Pancreas (tissue), 10 donors: Measurements from ENCODE around the gene CA5A. TPM values are rescaled to one million over a fixed set of nuclear protein-coding genes. Genes with fewer than 3 reads are reported as not detected.
"Not testable (repeated sequence)": the region's sequence is repeated elsewhere in the genome, so short reads cannot be mapped to it uniquely, and the experiment has no call there.

Experiments
- ATAC-seq, 4 donors: fragments of 200-7000 bp; cut with Tn5 transposase; one replicate each; pipeline versions ENCODE4 v1.8.0 to v1.9.1; 2020; ENCODE audit warnings: mild to moderate bottlenecking in 4 of 4, moderate library complexity in 4 of 4
- DNase-seq, 6 donors: peaks; one replicate each; pipeline ENCODE4 v3.0.0-alpha.2; 2020
- FAIRE-seq: peaks from 2 replicates; lab custom pipeline; 2012; peaks lifted over from hg19 to GRCh38; lab: Jason Lieb, UNC
- H3K27ac ChIP-seq, 4 donors: fragments of 200-600 bp; sonication (generic); 1 replicate in 3 of 4; 2 replicates in 1 of 4; pipeline versions ENCODE4 v1.5.0 to v1.8.0; 2020
- H3K27me3 ChIP-seq, 4 donors: fragments of 200-600 bp; one replicate each; pipeline ENCODE4 v1.8.0; 2021
- H3K36me3 ChIP-seq, 3 donors: fragments of 200-600 bp; sonication (generic) in 1 of 3; one replicate each; pipeline versions ENCODE4 v1.5.0 to v1.8.0; 2020 to 2021
- H3K4me1 ChIP-seq, 3 donors: fragments of 200-600 bp; one replicate each; pipeline ENCODE4 v1.8.0; 2021
- H3K4me3 ChIP-seq, 4 donors: fragments of 200-600 bp; sonication (generic) in 2 of 4; one replicate each; pipeline versions ENCODE4 v1.5.0 to v1.8.0; 2020 to 2021
- H3K9me3 ChIP-seq, 4 donors: fragments of 200-600 bp; one replicate each; pipeline ENCODE4 v1.8.0; 2021
- WGBS, 2 donors: extraction: QIAGEN DNeasy Blood & Tissue Kit; methylation state at CpG; one replicate each; pipeline ENCODE4 v1.1.7; 2013; 5-methylcytosine and 5-hydroxymethylcytosine counted together
- intact Hi-C, 3 donors: fragments of 100-400 bp; cut with DNase I; formaldehyde crosslinking; loops; one replicate each; pipeline versions ENCODE4 v1.11.1 to v1.14.2; 2022
- polyA plus RNA-seq, 2 donors: library from polyadenylated mRNA; stranded (reverse); fragments of 200-250 nt; gene quantifications; one replicate each; pipeline ENCODE4 v1.2.3, GENCODE V29; 2013
- total RNA-seq, 6 donors: library from RNA; stranded (reverse); fragmentation: NEBNext Ultra II Directional in 4 of 6; extraction: Animal tissue kit (Norgen Biotek cat#: 25700) in 4 of 6; gene quantifications; one replicate each; pipeline versions ENCODE4 v1.2.1 to v1.2.4, GENCODE V29; 2021 to 2023
- TF ChIP-seq, protein P1 (sequence below), 4 donors: fragments of 200-600 bp; sonication (generic) in 3 of 4; IDR thresholded peaks; one replicate each; pipeline versions ENCODE4 v1.5.0 to v1.8.0; 2021; ENCODE audit warnings: antibody characterized with exemption in 4 of 4
- donor health status: healthy with polysubstance abuse.
- donor health status: DM: no; HTN: no; CAD: no; lungs with moderate emphysema.
- donor health status: DM: no; HTN: no; CAD: no.
- donor health status: control.
- donor health status: control.
- donor health status: Bipolar disorder and iron deficiency.
- donor health status: DM: yes; HTN: yes; CAD: no.
- donor health status: DM: no; HTN: no; CAD: no.
- donor health status: DM: no; HTN: no; CAD: no.
- donor health status: DM: yes; HTN: yes; CAD: no.

The CA5A gene
- total and polyA plus RNA-seq, 8 donors = under 0.01 TPM; not detected in 6

- H3K27ac ChIP-seq = no peak overlapping the region
- no peaks in the 10 kb centered on the region for H3K36me3 ChIP-seq
- no peak overlapping the region for H3K4me3 ChIP-seq
- H3K4me1 ChIP-seq = no peaks in the 10 kb centered on the region
- FAIRE-seq (no peak), ATAC-seq (peak in 3 of 4 donors; percentile 19 to 78 (median 56)), DNase-seq (no peak)
- WGBS, 2 donors = 81 to 92% methylated on average over 10 of the region's 10 CpGs
- intact Hi-C loops = no loop called here
- TF ChIP-seq, protein P1, sequence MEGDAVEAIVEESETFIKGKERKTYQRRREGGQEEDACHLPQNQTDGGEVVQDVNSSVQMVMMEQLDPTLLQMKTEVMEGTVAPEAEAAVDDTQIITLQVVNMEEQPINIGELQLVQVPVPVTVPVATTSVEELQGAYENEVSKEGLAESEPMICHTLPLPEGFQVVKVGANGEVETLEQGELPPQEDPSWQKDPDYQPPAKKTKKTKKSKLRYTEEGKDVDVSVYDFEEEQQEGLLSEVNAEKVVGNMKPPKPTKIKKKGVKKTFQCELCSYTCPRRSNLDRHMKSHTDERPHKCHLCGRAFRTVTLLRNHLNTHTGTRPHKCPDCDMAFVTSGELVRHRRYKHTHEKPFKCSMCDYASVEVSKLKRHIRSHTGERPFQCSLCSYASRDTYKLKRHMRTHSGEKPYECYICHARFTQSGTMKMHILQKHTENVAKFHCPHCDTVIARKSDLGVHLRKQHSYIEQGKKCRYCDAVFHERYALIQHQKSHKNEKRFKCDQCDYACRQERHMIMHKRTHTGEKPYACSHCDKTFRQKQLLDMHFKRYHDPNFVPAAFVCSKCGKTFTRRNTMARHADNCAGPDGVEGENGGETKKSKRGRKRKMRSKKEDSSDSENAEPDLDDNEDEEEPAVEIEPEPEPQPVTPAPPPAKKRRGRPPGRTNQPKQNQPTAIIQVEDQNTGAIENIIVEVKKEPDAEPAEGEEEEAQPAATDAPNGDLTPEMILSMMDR (IDR thresholded peaks at IDR 0.05) = no peak
- H3K27me3 ChIP-seq = no peaks in the 10 kb centered on the region
- no peaks in the 10 kb centered on the region for H3K9me3 ChIP-seq
Observed at GRCh38 chr16:87895641-87896141, 40.6 kb downstream of the CA5A start.

- ATAC-seq = peak in 1 of 4 donors; percentile 29
Observed at GRCh38 chr16:87894005-87894404, 42.3 kb downstream of the CA5A start.

DNA sequence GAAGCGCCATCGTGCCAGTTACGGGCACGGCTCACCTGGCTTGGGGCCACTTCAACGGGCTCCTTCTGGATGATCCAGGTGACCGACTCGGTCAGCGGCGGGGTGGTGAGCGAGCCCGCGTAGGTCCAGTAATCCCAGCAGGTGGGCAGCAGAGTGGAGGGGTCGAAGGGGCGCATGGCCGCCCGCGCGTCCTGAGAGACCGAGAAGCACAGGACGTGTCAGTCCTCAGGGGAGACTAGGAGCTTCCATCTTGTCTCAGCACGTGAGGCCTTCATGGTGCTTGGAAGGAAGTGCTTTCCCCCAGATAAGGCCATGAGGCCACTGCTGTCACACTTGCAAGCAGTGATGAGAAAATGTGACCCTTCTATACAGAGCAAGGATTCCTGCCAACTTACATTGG lies 44.6 kb downstream of the CA5A start:
- intact Hi-C loops = no loop called here
- FAIRE-seq = no peak
- TF ChIP-seq, protein P1 (IDR thresholded peaks at IDR 0.05) = no peak
- 93% methylated on average over 21 of the region's 21 CpGs for WGBS, 2 donors
- Histone ChIP-seq H3K36me3 (no peaks in the 10 kb centered on the region), H3K27me3 (no peaks in the 10 kb centered on the region), H3K4me1 (no peaks in the 10 kb centered on the region), H3K9me3 (no peaks in the 10 kb centered on the region), H3K27ac (no peak overlapping the region), H3K4me3 (no peak overlapping the region)
- DNase-seq = no peak
- ATAC-seq = no peak

More at GRCh38 chr16:87894005-87894404, 42.3 kb downstream of the CA5A start:
- DNase-seq, H3K36me3 ChIP-seq, FAIRE-seq, H3K27me3 ChIP-seq, H3K4me3 ChIP-seq, intact Hi-C loops, H3K4me1 ChIP-seq, H3K27ac ChIP-seq, H3K9me3 ChIP-seq: not testable (repeated sequence)
- WGBS, 2 donors = 72 to 84% methylated on average over 4 of the region's 4 CpGs

DNA sequence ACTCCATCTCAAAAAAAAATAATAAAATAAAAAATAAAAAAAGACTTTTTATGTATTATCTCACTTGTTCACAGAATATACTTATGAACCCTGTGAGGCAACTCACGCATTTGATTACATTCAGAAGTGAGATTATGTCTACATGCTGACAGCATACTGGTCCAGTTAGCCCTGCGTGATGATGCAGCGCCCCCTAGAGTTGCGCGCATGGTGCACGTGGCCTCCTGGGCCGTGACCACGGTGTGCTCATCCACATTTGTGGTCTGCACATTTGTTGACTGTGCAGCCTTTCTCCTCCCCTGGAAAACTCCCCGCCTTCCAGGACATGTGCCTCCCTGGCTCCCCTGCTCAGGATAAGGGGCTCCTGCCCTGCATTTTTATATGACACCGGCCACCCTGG lies 46.6 kb downstream of the CA5A start:
- not testable (repeated sequence) for FAIRE-seq, H3K36me3 ChIP-seq
- 80% methylated on average over 9 to 10 of the region's 10 CpGs for WGBS, 2 donors

DNA sequence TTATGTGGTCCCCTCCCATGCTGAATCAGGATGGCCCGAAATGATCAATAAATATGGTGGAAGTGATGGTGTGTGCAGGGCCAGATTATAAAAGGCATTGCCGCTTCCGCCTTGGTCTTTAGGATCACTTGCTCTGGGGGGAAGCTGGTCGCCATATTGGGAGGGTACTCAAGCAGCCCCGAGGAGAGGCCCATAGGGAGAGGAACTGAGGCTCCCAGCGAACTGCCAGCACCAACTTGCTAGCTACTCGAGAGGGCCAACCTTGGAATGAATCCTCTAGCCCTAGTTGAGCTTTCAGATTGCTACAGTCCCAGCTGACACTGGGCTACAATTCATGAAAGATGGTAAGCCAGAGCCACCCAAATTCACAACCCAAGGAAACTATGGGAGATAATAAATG lies 48.0 kb downstream of the CA5A start:
- DNase-seq, H3K9me3 ChIP-seq, H3K36me3 ChIP-seq, H3K4me1 ChIP-seq, FAIRE-seq, H3K27ac ChIP-seq, H3K4me3 ChIP-seq, intact Hi-C loops, H3K27me3 ChIP-seq, ATAC-seq: not testable (repeated sequence)
- WGBS, 2 donors = 92 to 99% methylated on average over 7 of the region's 7 CpGs

More for the DNA sequence above, 46.6 kb downstream of the CA5A start:
- intact Hi-C loops, DNase-seq, H3K4me1 ChIP-seq, H3K9me3 ChIP-seq, H3K27me3 ChIP-seq, H3K27ac ChIP-seq, H3K4me3 ChIP-seq: not testable (repeated sequence)
- ATAC-seq = peak in 1 of 4 donors; percentile 13

GRCh38 chr16:87887931-87888330 lies 48.4 kb downstream of the CA5A start:
- DNase-seq, H3K27ac ChIP-seq, FAIRE-seq, H3K36me3 ChIP-seq, H3K4me3 ChIP-seq, H3K27me3 ChIP-seq, H3K9me3 ChIP-seq, intact Hi-C loops, H3K4me1 ChIP-seq: not testable (repeated sequence)
- WGBS, 2 donors = 83 to 86% methylated on average over 8 of the region's 8 CpGs
- peak in 1 of 4 donors; percentile 50 for ATAC-seq

- H3K36me3 ChIP-seq, H3K4me1 ChIP-seq, H3K27ac ChIP-seq, DNase-seq, H3K27me3 ChIP-seq, intact Hi-C loops, H3K9me3 ChIP-seq, H3K4me3 ChIP-seq, FAIRE-seq: not testable (repeated sequence)
- WGBS, 2 donors = 38 to 45% methylated on average over 8 of the region's 8 CpGs
- TF ChIP-seq, protein P1 (IDR thresholded peaks at IDR 0.05) = peak in 1 of 4 donors; percentile 6
- ATAC-seq = peak; percentile 44 to 66 (median 55)
Observed at GRCh38 chr16:87885371-87885967, 50.9 kb downstream of the CA5A start.
